Right ventricle myocardium superior (tissue), 1 donor: ENCODE results near the gene DCTN3. TPM values are rescaled to one million over a fixed set of nuclear protein-coding genes. Genes with fewer than 3 reads are reported as not detected.

ENCODE experiments used
- ATAC-seq: fragments of 200-7000 bp; cut with Tn5 transposase; one replicate; pipeline ENCODE4 v1.9.1; 2020; ENCODE audit warnings: mild to moderate bottlenecking; ENCODE audit not compliant: poor library complexity
- DNase-seq: peaks from one replicate; pipeline ENCODE4 v3.0.0-alpha.2; 2020
- intact Hi-C: fragments of 100-400 bp; cut with DNase I; formaldehyde crosslinking; loops from one replicate; pipeline ENCODE4 v1.11.2; 2022
- total RNA-seq: library from RNA; stranded (reverse); fragmentation: NEBNext Ultra II Directional; extraction: Animal tissue kit (Norgen Biotek cat#: 25700); gene quantifications from one replicate; pipeline ENCODE4 v1.2.1, GENCODE V29; 2021
- donor health status: DM: no; HTN: yes; CAD: no; lungs with severe emphysema.

Gene DCTN3
- total RNA-seq, 1 donor from 2014 or later, result 129 TPM

- DNase-seq (peak; percentile 8), ATAC-seq (no peak)
- intact Hi-C loops, result no loop called here
Measured at GRCh38 chr9:34580358-34580757, 39.9 kb downstream of the DCTN3 start.

- DNase-seq, result peak; percentile 5
- no peak for ATAC-seq
- intact Hi-C loops, result no loop called here
Measured at GRCh38 chr9:34579808-34580163, 40.5 kb downstream of the DCTN3 start.

- no peak for DNase-seq
- intact Hi-C loops, result no loop called here
- ATAC-seq, result peak; percentile 81
Measured at GRCh38 chr9:34579104-34579807, 41.0 kb downstream of the DCTN3 start.

- peak; percentile 62 for ATAC-seq
- DNase-seq, result no peak
- intact Hi-C loops, result no loop called here
Measured at GRCh38 chr9:34578241-34579103, 41.8 kb downstream of the DCTN3 start.

- intact Hi-C loops, result no loop called here
- ATAC-seq (no peak), DNase-seq (no peak)
Measured at GRCh38 chr9:34577400-34578240, 42.7 kb downstream of the DCTN3 start.

- intact Hi-C loops, result no loop called here
- DNase-seq (no peak), ATAC-seq (no peak)
Measured at GRCh38 chr9:34576597-34577399, 43.5 kb downstream of the DCTN3 start.

- ATAC-seq (no peak), DNase-seq (no peak)
- intact Hi-C loops, result no loop called here
Measured at GRCh38 chr9:34575862-34576596, 44.3 kb downstream of the DCTN3 start.

- ATAC-seq (no peak), DNase-seq (no peak)
- intact Hi-C loops, result no loop called here
Measured at GRCh38 chr9:34575241-34575640, 45.1 kb downstream of the DCTN3 start.

GRCh38 chr9:34574571-34574970, 45.7 kb downstream of the DCTN3 start:
- ATAC-seq (no peak), DNase-seq (no peak)
- intact Hi-C loops, result no loop called here

- ATAC-seq (no peak), DNase-seq (no peak)
- intact Hi-C loops, result no loop called here
Measured at GRCh38 chr9:34573599-34574325, 46.5 kb downstream of the DCTN3 start.

GRCh38 chr9:34572628-34573027, 47.7 kb downstream of the DCTN3 start:
- ATAC-seq (no peak), DNase-seq (no peak)
- intact Hi-C loops, result no loop called here

- no peak for DNase-seq
- intact Hi-C loops, result no loop called here
- no peak for ATAC-seq
Measured at GRCh38 chr9:34572092-34572491, 48.2 kb downstream of the DCTN3 start.

GRCh38 chr9:34571481-34571810, 48.8 kb downstream of the DCTN3 start:
- intact Hi-C loops, result no loop called here
- ATAC-seq (no peak), DNase-seq (no peak)

- ATAC-seq (no peak), DNase-seq (no peak)
Measured at GRCh38 chr9:34570809-34571480, 49.4 kb downstream of the DCTN3 start.

GRCh38 chr9:34570376-34570775, 49.9 kb downstream of the DCTN3 start:
- no peak for DNase-seq
- intact Hi-C loops, result no loop called here
- peak; percentile 38 for ATAC-seq

More at GRCh38 chr9:34570809-34571480, 49.4 kb downstream of the DCTN3 start:
- intact Hi-C loops, result no loop called here

GRCh38 chr9:34568774-34569173, 51.5 kb downstream of the DCTN3 start:
- intact Hi-C loops, result no loop called here
- ATAC-seq, result no peak
- DNase-seq, result peak; percentile 39

- intact Hi-C loops, result no loop called here
- no peak for ATAC-seq
- DNase-seq, result peak; percentile 27
Measured at GRCh38 chr9:34568133-34568532, 52.2 kb downstream of the DCTN3 start.
